Left forelimb (tissue), 1 donor: ENCODE measurements around the gene TSPAN4.

Source experiments
- DNase-seq: peaks from one replicate; pipeline ENCODE4 v3.0.0-alpha.2; 2018; ENCODE audit warnings: low spot score

TSPAN4 gene

GRCh38 chr11:911031-911889 lies 68.6 kb downstream of the TSPAN4 start:
- DNase-seq = no peak

- DNase-seq = no peak
These were observed 69.2 kb downstream of the TSPAN4 start for GRCh38 chr11:911890-912219.

GRCh38 chr11:912266-912665 lies 69.6 kb downstream of the TSPAN4 start:
- no peak for DNase-seq

GRCh38 chr11:913043-913442 lies 70.4 kb downstream of the TSPAN4 start:
- DNase-seq = no peak

DNA sequence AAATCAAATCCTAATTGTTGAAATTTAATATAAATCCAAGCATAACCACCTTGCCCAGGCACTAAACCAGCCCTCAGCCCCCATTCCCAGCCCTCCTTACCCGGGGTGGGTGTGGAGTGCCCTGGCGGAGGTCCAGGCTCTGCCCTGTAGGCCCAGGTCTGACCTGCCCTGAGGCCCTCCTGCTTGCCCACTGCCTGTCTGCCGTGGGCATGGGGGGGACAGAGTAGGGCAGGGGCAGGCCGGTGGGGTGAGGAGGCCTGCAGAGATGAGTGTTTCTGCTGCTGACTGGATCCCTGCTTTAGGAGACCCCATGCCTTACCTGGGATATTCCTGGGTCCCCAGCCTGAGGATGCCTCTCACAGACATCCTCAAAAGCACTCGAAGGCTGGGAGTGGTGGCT lies 71.6 kb downstream of the TSPAN4 start:
- no peak for DNase-seq

GRCh38 chr11:914747-915501 lies 72.3 kb downstream of the TSPAN4 start:
- DNase-seq = no peak
